HG03280 (cell line): ENCODE measurements around the gene NME7.
A peak's percentile ranks its signal among the peaks of the same experiment; 100 is the strongest.

ENCODE experiments used
- ATAC-seq: cut with Tn5 transposase; IDR thresholded peaks from one replicate; pipeline ENCODE4 v1.9.1; 2021; ENCODE audit warnings: mild to moderate bottlenecking, moderate library complexity; ENCODE audit not compliant: unreplicated experiment

Gene NME7

DNA sequence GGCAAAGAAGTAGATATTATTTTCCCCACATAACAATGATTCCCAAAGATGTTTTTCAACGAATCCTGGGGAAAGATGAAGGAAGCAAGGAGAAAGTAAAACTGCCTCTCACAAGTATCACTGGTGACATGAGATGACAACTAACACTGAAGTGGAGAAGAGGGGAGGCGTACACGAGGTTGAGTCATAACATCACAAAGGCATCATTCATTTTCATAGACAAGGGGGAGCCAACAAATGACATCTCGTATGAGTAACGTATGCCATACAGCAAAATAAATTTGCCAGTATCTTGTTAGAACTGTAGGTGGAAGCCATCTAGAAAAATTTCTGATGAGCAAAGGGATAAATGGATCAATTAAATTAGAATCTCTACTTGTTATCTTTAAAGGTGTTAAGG lies 204.5 kb downstream of the NME7 start:
- no peak for ATAC-seq

DNA sequence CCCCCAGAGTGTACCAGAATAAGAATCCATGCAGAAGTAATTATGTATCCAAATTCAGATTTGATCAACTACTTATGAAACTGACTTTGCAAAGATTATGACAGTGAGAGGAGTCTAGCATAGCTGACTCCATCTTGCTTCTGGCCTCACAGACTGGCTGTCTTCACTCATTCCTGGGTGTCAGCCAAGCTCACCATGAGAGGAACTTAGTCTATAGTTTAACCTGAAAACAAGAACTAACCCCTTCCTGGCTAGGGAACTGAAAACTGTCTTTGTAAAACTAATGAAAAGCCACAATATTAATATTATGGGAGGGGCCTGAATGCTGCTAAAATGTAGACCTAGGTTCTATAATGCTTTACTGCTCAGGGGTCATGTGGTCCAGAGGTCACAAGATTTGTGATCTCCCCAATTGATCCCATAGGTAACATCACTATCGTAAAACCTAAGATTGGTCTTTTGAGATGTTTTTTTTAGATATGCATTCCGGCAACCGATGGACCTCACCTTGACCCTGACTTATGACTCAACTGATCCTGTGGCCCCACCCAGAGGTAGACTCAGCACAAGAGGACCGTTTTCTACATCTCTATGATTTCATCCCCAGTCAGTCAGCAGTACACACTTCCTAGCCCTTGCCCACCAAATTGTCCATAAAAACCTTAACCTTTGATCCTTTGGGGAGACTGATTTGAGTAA lies 206.0 kb downstream of the NME7 start:
- peak; percentile 72 for ATAC-seq

DNA sequence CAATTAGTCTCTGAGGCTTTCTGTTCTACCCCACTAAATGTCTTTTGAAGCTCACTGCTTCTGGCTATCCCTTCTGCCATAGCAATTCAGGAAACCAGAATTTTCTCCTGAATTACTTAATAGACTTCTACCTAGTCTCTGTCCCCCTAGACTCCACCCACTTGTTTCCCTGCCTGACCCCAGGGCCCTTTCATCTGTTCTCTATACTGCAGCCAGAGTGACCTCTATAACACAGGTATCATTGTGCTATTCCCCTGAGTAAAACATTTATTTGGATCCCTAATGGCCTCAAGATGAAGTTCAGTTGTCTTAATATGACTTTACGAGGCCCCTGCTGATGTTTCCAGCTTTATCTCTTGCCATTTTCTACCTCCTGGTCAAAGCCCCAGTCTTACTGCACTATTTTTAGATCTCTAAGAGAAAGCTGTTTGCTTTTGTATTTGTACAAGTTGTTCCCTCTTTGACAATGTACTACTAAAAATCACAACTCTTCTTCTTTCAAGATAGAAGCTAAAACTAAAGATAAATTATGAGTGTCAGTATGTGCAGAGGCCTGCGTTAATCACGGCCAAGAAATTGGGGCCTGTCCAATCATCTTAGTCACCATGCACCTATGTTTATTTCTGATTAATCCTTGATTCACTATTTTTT lies 206.6 kb downstream of the NME7 start:
- no peak for ATAC-seq

DNA sequence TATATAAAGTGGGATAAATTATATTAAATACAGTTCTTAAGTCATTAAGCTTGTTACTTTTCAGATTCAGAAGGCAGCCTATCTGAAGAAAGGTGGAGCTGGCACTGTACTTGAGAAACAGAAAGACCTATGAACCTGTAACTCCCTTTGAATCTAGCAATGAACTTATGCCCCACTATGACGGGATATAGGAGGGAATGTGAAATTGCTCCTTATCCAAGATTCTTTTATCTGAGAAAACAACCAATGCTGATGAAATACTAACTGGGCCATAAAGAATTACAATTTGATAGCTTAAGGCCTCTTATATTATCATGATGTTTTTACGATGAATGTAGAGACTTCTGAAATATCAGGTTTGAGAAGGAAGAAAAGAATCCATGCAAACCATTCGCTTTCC lies 211.0 kb downstream of the NME7 start:
- ATAC-seq: no peak

DNA sequence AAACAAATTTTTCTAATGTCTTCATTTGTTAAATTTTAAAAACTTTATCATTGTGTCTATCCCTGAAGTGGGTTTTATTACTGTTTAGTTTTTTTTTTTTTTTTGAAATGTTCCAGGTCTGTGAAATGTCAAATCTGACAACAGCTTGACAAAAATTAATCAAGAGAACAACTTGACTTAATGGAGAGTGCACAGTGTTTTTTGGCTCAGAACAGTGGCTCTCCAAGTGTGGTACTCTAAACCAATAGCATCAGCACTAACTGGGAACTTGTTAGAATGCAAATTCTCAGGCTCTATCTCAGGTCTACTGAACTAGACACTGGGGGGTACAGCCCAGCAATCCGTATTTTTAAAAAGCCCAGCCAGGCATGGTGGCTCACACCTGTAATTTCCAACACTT lies 211.9 kb downstream of the NME7 start:
- no peak for ATAC-seq

DNA sequence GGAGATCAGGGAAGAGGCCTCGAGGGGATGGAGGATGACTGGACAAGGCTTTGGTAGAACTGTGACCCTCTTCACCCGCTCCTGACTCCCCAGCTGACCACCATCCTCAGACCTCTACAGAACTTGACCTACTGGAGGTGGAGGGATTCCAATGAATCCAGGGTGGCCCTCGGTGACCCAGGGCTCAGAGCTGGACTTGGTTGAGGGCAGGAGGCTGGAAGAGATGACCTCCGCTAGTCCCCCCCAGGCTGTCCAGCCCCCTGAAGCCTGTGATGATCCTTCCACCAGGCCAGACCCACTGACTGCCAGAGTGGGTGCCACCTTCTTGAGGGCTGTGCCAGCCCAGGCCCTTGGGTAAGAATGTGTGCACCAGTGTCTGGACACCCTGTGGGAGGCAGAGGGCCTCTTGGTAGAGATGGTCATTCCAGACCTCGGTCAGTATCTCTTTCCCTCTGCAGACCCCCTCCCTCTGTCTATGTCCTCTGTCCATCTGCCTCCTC lies 216.2 kb downstream of the NME7 start:
- no peak for ATAC-seq

DNA sequence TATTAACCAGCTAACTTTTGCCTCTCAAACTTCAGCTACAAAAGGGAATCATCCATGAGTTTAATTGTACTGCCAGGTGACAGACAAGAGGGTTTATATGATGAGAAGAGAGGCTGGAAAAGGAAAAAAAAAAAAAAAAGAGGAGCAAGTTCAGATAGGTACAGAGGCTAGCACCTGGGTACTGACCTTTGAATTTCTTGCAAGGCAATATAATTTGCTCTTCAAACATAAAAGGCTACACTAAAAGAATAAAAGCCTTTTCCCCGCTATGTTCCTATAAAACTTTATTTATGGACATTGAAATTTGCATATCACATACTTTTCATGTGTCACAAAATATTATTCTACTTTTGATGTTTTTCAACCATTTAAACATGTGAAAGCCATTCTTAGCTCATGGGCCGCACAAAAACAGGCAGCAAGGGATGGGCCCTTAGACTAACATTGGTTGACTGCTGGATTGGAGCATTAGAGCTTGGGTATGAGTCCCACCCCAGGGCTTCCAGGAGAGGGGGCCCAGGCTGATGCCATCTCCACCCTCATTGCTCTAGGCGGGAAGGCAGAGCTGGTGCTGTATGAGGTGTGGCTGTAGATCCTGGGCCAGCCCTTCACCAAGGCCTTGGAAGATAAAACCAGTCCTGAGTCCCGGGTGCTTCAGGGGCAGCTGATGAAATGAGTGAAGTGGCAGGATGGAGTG lies 216.8 kb downstream of the NME7 start:
- no peak for ATAC-seq

DNA sequence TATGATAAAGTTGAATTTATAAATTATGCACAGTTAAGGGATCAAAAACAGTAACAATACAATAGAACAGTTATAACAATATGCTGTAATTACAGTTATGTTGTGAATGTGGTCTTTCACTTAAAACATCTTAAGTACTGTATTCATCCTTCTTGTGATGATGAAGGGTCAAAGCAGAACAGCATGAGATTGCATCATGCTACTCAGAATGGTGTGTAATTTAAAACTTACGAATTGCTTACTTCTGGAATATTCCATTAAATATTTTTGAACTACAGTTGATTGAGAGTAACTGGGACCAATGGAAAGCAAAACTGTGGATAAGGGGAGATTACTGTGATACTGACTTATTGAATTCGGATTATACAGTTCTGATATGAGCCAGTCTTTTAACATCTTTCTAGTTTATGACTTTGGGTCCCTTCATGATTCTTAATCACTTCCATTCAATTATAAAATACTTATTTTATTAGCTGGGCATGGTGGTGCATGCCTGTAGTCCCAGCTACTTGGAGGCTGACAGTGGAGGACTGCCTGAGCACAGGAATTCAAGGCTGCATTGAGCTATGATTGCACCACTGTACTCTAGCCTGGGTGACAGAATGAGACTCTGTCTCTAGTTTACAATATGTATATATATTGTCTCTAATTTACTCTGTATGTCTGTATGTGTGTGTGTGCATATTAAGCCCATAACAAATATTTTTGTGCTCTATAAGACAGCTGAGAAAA lies 217.9 kb downstream of the NME7 start:
- ATAC-seq: no peak

DNA sequence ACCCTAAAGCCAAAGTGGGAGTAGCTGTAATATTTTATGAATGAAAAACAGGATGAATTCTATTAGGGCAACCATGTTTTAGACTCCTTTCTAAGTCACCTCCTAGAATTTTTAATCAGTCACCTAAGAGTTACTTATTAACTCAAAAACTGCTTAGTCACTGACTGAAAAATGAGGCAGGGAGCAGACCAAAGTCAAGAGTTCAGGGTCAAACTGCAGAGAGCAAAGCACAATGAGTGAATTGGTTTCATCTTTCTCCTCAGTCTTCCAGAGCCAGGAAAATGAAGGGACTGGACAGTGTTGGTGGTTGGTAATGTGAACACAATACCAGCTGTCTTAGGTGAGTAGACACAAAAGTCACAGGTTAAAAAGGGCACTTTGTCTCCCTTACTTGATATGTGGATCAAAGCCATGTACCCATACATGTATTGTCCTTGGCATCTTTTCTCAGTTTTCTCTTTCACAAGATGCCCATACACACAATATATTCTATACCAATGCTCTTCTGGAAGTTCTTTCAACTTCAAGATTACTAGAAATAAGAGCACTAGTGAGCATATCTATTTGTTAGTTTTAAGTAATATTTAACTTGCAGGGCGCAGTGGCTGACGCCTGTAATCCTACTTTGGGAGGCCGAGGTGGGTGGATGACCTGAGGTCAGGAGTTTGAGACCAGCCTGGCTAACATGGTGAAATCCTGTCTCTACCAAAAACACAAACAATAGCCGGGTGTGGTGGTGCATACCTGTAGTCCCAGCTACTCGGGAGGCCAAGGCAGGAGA lies 218.9 kb downstream of the NME7 start:
- no peak for ATAC-seq

DNA sequence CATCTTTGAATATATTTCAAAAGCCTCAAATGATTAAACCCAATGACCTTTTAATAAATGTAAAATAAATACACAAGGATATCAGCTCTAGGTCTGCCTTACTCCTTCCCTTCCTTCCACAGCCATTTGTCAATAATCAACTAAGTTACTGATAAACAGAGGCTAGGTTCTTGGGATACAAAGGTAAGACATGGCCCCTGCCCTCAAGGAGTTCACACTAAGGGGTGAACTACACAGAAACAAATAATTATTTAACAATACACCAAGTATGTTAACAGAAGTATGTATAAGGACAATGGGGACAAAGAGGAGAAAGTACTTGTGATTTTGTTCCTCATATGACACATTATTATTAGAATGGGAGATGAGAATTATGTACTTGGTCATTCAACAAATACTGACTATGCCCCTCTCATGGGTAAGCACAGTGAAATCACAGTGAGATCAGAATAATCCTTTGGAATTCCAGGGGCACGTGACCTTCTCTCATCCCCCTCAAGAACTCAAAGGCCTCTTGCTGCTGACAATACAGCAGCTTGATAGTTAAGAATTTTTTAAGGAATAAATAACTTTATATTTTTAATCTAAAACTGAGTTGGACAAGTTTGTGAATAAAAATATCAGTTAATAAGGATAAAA lies 220.9 kb downstream of the NME7 start:
- ATAC-seq: no peak

DNA sequence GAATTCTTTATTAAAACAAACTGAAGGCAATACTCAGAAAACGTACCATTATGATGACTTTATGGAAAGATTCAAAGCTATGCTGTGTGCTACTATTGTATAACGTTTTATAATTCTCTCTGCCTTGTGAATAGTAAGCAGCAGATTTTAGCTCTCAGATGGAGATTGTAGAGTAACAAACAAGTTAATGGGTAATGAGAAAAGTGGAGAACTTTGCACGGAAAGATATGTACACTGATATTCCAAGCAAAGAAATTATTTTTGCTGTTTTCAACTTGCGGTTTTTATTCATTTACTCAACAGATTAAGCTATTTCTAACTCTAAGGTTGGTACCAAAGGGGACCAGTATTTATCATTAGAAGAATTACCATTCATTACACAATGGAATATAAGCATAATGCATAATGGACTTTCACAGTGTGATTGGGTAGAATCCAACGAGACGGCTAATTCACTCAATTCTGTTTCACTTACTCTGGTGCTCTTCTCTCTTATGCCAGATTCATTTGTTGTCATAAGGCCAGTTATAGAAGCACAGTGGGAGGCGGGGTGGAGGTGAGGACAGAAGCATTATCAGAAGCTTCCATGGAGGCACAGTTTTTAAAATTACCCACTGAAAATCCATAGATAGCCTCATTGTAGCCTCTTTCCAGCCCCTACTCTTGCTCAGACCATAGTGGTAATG lies 222.5 kb downstream of the NME7 start:
- no peak for ATAC-seq

DNA sequence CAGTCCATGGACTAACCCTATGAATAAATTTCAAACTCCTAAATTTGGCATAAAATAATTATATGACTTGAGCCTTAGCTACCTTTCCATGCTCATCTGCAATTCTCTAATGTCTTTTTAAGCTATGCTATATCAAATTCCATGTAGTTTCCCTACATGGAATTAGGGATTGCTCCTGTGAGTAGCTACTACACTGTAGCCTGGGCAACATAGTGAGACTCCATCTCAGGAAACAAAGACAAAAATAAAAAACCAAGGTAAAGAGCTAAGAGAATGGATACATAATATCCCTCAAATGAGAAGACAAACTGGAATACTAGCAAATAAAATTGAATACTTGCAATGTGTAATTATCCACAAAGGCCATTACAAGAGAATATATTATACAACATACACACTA lies 223.6 kb downstream of the NME7 start:
- ATAC-seq: no peak

DNA sequence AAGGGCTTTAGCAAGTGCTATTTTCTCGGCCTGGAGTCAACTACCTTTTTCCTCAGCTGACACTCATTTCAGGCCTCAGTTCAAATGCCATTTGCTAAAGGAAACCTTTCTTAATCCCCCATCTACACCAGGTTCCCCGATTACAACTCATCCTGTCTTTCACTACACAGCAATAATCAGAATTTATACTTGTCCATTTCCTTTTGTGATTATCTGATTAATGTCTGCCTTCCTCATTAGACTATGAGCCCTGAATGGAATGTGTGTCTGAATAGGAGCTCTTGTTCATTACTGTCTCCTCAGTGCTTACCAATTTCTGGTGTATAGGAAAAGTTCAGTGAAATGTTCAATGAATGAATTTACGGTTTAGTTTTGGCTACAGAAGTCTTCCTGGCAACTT lies 224.3 kb downstream of the NME7 start:
- ATAC-seq: no peak

DNA sequence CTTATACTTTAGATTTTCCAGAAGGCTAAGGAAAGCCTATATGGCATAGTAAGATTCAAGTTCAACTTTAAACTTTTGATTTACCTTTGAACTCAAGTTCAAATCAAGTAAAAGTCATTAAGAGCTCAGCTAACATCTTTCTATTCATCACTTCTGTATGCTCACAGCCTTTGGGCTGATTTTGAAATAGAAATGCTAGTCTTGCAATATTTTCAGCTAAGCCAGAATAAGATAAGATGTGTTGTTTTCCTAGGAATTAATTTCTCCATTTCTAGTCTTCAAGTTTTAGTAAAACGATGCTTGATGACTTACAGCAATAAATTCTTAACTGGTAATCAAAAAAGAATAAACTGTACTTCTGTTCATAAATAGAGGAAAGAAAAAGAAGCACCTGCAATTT lies 225.5 kb downstream of the NME7 start:
- no peak for ATAC-seq

DNA sequence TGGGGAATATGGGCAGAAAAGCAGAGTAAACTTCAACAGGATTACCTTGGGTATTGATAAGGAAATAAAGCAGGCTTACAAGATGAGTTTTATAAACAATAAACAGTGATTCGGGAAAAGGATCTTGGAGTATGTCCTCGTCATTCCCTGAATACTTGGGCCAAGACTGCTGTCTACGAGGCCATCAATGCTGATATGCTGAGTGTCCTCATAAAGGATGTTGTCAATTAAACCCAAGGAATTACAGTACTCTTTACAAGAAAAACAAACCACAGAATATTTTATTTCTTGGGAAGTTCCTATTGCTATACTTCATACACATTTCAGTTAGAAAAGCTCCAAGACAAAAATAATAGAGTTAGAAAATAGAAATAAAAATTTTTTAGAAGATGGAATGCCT lies 226.2 kb downstream of the NME7 start:
- no peak for ATAC-seq

DNA sequence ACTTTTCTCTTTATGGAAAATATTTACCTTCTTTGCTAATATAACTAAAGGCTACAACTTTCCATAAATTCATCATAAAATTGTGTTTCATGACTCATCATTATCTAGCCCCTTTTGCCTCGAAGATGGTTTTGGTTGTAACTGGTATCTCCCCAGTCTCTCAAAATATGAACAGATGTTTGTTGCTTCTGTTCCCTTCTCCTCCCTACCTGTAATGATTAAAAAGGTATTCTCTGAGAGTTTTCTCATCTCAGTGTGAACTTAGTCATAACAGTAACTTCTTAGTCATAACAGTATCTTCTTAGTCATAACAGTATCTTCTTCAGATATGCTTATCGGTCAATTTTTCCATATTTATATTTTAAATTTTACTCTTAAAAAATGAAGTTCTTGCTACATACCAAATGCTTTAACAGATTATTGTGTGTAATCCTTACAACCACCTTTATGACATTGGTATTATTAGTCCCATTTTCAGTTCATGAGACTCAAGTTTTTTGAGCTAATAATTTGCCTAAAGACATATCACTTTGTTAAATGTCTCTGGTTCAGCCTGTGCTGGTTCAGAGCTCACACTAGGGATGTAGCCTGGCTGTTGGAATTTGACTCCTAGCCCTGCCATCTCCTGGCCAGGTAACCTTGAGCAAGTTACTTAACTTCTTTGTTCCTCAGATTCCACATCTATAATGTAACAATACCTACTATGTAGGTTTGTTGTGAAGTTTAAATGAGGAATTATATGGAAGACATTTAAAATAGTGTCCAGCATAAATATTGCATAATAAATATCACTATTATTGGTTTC lies 228.5 kb downstream of the NME7 start:
- ATAC-seq: peak; percentile 88

DNA sequence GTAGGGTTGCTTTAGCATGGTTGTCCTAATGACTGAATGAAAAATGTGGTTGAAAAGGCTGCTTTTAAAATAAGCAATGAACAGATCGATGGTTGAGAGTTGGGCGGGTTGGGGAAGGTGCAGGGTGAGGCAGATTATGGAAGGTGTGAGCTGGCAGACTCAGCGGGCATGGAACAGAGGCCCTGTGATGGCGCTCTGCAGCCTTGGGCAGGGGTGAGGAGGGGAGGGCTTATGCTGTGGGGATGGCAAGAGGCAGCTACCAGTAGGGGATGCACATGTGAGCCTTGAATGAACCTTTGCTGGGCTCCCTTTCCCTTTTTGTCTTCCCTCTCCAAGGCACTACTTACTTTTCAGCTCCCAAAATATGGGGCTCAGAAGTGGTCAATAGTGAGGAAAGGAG lies 230.2 kb downstream of the NME7 start:
- ATAC-seq: no peak

DNA sequence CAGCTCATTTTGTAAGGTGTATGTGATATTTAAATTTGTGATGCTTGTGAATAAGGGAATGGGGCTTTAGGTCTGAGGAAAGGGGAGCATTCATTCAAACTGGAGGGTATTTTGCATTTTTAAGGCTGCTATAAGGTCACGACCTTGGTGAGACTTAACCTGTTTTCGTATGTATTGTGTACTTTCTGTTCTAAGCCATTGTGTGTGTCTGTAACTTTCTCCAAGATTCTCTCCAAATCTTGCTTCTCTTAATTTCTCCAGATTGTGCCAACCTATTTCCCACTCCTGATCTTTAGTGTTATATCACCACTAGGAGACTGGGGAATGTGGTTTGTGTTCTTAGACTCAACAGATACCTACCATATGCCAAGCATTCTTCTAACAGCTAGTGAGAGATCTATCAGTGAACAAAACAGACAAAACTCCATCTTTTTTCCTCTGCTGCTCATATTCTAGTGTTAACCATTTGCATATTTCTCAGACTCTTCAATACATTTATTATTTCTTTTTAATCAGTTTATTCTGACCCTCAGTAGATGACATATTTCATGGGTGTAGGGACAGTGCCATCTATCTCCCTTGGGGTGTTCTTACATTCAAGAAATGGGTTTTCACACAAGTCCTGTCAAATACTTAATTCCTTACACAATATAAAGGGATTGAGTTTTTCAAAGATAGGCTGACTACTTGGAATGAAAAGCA lies 233.6 kb downstream of the NME7 start:
- no peak for ATAC-seq
